CD4-positive, alpha-beta T cell treated with Interleukin-4 for 1 hour (primary cell): Measurements from ENCODE around the gene CMIP.

ENCODE experiments used
- DNase-seq, 2 donors: peaks; one replicate each; pipeline ENCODE4 v3.0.0-alpha.2; 2020 to 2022

CMIP gene

DNA sequence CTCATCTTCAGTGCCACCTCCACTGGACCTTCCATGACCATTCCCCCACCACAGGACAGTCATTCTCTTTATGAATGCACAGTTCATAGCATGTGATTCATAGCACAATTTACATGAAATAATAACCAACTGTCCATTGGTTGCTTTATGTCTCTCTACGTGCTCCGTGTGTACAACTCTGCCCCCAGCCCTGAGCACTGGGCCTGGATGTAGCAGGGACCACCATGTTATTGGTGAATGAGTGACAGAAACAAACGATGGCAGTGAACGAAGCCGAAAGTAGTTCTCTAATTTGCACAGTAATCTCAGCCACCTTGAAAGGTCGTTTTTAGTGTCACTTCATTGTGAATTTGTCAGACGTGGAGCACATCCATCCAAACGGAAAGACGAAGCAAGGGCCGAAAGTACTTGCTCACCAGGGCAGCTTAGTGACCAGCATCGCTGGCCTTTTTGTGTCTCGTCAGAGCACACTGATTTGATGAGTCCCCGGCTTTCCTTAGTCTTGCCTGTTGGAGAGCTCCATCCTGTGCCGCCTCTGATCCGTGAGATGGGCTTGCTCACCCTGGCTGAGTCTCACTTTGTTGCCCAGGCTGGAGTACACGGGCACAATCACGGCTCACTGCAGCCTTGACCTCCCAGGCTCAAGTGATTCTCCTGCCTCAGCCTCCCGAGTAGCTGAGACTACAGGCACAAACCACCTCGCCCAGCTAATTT is 95.3 kb downstream of the CMIP start:
- no peak for DNase-seq

- no peak for DNase-seq
These were observed 96.7 kb downstream of the CMIP start for GRCh38 chr16:81541314-81541713.

DNA sequence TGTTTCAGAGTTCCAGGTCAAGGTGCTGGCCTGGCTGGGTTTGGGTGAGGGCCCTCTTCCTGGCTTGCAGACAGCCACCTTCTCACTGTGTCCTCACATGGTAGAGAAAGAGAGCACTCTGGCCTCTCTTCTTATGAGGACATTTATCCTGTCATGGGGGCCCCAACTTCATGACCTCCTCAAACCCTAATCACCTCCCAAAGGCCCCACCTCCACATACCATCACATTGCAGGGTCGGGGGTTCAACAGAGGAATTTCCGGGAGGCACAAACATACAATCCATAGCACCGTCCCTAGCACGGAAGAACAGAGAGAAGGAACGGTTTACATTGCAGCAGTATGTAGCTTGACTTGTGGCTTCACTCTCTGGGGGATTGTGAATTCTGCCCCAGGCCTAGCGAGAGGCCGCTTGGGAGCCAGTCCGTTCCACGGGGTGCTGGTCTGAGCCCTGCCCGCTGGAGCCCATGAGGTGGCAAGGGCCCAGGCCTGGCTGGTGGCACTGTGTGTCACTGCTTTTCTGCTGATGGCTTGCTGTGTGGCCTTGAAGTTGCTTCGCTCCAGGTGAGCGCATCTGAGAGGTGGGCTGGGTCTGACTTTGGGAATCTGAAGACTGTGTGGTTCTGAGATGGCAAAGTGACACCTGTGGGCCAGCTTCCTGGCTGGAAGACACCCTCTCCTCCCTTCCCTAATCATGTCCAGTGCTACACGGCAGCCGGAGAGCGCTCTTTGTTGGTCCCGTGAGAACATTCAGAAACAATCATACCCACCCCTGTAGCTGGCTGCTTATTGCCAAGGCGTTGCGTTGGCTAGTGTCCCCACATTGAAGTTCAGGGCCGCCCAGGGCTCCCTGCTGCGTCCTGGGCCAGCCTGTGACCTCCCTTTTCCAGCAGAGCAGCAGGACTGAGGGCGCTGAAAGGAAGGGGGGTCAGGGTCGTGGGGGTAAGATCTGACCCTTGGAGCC is 98.3 kb downstream of the CMIP start:
- DNase-seq, result no peak

- no peak for DNase-seq
These were observed 99.0 kb downstream of the CMIP start for GRCh38 chr16:81543571-81543970.

GRCh38 chr16:81544261-81544660 is 99.7 kb downstream of the CMIP start:
- no peak for DNase-seq

DNA sequence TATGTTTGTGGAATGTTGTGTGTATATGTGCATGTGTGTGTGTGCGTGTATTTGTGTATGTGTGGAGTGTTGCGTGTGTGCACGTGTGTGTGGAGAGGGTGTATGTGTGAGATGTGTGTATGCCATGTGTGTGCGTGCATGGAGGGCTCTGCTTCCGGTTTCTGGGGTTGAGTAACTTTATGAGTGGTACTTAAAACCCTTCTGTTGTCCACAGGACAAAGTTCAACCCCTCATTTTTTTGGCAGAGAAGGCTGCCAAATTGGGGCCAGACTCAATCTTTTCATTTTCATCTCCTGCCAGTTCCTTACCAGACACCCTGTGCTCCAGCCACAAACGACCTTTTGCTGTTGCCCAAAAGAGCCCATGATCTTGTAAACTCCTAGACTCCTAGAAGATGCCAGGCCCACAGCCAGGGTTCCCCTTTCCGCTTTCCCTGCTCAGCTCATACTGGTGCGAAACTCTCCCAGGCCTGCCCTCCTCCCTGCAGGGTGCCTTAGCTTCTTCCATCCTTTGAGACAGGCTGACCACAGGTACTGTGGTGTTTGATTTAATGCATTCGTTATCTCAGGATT is 100.2 kb downstream of the CMIP start:
- no peak for DNase-seq

DNA sequence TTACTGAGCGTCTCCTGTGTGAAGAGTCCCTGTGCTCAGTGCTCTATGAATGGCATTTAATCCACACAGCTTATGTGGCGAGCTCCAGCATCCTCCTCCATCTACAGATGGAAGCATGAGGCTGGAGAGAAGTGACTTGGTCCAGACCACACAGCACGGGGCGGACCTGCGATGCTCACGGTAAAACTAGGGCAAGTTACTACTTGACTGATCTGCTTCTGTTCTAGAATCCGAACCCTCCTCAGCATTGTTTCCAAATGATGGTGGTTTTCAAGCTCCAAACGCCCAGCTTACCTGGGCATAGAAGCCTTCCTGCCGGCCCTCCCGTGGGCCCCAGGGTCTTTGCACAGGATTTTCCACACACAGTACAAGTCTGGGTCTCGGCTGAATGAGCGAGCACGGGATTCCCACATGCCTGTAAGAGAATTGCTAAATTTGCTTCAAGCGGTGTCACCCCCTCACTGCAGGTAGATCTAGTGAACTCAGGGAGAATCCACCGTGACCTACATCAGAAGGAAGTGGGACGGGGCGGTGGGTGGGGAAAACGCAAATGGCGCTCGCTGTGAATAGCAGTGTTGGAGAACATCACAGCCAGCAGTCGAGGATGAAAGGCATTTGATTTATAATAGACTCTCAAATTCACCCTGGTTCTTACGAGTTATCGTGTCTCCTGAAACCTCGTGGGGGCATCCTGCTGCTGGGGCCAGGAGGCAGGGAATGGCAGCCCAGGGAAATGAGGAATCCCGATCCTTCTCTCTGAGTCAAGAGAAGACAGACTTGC is 101.1 kb downstream of the CMIP start:
- DNase-seq, result no peak

GRCh38 chr16:81546781-81547180 is 102.2 kb downstream of the CMIP start:
- DNase-seq, result no peak

DNA sequence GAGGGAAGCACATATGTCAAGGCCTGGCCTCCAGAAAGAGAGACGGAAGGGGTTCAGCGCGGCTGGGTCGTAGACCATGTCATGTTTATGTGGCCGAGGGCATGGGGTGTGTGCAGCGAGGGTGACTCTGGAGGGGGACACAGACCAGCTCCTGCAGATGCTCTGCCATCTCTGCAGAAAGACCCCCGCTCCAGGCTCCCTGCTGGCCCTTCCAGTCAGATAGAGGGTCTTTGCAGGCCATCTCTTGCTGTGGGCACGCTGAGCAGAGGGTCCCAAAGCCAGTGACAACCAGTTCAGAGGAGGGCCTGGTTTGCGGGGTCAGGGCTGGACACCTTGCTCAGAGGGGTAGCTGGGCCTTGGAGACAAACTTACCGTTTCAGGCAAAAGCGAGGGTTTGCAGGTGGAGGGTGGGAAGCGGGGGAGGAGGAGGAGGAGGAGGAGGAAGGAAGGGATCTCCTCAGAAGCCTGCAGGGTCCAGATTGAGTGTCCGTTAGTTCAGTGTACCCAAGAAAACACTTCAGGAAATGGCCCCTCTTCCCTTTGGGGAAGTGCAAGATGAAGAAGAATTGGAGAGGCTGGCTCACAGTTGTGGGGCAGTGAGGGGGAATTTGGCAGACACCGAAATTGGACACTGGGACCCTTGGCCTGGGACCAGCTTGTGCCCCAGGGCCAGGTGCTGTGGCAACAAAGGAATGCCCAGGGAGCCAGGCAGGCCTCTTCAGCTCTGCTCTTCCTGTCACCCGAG is 102.8 kb downstream of the CMIP start:
- DNase-seq, result no peak

DNA sequence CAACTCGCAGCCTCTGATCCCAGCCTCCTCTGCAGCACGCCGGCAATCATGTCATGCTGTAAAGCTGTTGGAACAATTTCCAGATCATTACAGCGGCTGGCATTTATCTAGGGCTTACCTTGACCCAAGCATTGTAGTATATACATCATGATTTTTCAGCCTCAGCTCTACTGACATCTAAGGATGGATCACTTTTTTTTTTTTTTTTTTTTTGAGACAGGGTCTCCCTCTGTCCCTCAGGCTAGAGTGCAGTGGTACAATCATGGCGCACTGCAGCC is 103.3 kb downstream of the CMIP start:
- no peak for DNase-seq

DNA sequence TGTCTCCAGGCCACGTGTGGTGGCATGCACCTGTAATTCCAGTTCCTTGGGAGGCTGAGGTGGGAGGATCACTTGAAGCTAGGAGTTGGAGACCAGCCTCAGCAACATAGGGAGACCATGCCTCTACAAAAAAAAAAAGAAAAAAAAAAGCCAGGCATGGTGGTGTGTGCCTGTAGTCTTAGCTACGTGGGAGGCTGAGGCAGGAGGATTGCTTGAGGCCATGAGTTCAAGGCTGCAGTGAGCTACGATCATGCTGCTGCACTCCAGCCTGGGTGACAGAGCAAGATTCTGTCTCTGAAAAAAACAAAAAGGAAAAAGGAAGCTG is 103.9 kb downstream of the CMIP start:
- DNase-seq, result no peak

DNA sequence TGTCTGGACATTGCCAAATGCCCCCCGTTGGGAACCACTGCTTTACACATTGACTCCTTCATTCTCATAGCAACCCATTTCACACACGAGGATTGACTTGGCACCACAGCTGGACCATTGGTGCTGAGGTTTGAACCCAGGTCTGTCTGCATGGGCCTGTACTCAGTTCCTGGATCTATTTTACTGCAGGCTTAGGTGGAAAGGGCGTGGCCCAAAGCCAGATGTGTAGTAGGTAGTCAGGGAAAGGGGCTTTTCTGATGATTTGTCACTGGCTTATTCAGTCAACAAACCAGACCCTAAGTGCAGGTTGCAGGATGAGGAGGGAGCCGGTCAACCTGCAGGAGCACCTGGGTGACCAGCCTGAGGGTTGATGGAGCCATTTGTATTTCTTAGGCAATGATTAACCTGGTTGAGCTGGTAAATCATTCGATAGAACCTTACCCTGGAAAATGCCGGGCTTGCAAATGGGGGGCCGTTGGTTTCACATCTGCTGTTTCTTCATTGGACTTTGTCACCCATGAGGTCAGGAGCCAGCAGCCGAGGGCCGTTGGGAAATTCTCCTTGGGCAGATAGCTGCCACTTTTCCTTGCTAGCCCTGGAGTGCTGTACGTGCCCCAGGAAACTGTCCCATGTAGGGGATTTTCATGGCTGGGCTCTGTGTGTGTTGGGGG is 104.4 kb downstream of the CMIP start:
- no peak for DNase-seq

GRCh38 chr16:81549547-81550431 is 105.2 kb downstream of the CMIP start:
- DNase-seq, result no peak

DNA sequence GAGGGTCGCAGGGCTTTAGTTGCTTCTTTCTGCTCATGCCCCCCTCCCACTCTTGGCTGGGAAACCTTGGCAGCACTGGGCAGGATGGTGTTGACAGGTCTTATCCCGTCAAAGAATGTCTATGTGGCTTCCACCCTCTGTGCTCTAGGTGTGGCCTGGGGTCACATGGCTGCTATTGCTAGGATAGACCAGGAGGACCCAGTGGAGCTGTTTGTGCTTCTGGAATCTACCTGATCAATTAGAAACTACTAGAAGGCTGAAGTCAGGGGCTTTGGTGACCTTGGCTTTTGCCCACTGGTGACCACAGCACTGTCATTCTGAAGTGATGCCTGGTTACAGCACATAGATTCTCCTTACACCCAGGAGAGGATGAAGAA is 105.8 kb downstream of the CMIP start:
- DNase-seq, result no peak

- DNase-seq, result peak in 1 of 2 donors; percentile 22
These were observed 106.7 kb downstream of the CMIP start for GRCh38 chr16:81551151-81551808.

GRCh38 chr16:81551821-81552304 is 107.3 kb downstream of the CMIP start:
- DNase-seq, result no peak

DNA sequence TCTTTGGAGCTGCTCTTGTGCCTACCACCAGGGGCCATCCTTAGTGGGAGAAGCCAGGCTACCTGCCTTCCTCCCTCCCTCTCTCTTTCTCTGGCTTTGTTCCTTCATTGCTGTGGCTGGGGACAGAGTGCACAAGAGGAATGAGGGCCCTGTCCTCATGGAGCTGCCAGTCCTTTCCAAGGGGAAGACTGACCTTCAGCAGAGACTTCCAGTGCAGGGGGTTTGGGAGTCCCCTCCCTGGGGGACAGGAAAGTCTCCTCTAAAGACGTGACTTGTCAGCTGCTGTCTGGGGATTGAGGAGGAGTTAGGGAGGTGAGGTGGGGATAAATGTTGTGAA is 108.1 kb downstream of the CMIP start:
- DNase-seq, result no peak

DNA sequence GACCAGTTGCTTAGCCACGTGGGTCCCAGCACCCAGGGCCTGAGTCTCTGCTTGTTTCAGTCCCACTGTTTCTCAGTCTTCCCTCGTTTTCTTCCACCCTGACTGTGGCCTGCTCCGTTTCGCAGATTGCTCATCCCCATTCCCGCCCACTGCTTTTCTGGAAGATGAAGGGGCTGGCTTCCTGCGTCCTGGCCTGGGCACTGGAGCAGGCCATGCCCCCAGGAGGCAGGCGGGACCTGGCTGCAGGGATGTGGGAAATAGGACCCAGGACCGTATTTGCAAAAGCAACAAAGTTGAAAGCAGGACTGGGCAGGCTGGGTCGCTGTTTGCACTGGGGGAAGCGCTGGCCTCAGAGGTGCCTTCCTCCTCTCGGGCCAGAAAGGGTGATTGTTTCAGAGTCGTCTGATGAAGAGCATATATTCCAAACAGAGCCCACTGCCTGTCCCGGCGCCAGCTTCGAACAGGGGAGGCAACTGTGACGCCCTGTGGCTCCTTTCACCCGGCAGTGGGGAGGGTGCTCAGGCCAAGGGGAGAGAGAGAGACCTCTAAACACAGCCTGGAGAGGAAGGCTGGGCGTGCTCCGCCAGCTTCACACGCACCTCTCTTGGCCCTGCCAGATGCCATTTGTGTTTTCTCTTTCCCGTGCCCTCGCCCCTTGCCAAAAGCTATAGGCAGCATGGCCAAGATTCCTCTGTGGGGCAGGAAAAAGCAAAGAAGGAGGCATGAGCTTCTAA is 108.6 kb downstream of the CMIP start:
- DNase-seq, result no peak

DNA sequence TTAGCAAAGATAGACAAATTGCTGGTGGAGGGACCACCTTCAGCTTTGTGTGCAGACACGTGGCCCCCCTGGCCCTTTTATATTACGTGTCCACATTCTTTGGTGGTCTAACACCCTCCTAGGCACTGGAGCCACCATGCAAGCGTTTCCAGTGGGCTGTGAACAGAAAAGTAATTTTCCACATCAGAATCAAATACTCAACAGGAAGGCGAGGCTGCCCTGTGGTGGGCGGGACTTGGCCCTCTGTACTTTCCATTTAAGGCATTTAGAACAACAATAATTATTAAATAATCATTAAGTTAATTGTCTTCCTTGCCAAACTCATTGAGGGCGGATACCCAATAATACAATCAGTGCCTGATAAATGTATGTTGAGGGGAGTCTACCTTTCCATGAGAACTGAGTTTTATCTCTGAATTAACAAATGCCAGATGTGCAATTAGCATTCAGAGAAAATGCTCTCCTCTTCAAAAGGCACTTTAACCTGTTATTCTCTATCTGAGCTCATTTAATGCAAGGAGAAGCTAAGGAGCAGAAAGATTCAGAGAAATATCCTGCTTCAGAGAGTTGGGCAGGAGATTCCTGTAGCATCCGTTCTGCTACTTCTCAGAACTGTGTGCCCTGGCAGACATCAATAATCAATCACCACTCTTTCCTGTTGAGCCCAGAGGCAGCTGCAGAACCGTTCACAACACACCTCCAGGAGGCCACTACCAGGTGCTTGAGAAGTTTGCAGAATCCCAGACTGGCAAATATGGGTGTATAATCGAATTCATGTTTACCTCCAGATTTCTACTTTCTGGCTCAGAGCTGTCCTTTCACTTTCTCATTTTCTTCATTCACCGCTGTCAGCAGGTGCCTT is 109.4 kb downstream of the CMIP start:
- no peak for DNase-seq
